CD14-positive monocyte (primary cell): ENCODE data around the gene RPS6KA2. TPM values are rescaled to one million over a fixed set of nuclear protein-coding genes. Genes with fewer than 3 reads are reported as not detected.
A peak's percentile ranks its signal among the peaks of the same experiment; 100 is the strongest.
"Not testable (repeated sequence)": the region's sequence is repeated elsewhere in the genome, so short reads cannot be mapped to it uniquely, and the experiment has no call there.

Experiments used
- DNase-seq, 3 donors: peaks; one replicate each; pipeline ENCODE4 v3.0.0-alpha.2; 2011 to 2022
- H2AFZ ChIP-seq: 2 replicates; pipeline ENCODE4 v1.6.0; 2012; ENCODE audit warnings: mild to moderate bottlenecking, low read depth, low read length, inconsistent platforms; ENCODE audit not compliant: insufficient read depth, poor library complexity, severe bottlenecking
- H3K27ac ChIP-seq, 2 donors: 1 replicate in 1 of 2; 2 replicates in 1 of 2; pipeline ENCODE4 v1.5.1; 2012 to 2013; ENCODE audit warnings: low read length in 2 of 2, control low read depth in 1 of 2, inconsistent platforms in 1 of 2, low read depth in 1 of 2, mild to moderate bottlenecking in 1 of 2
- H3K27me3 ChIP-seq, 2 donors: one replicate each; pipeline versions ENCODE4 v1.6.0 to v1.6.1; 2011 to 2013; ENCODE audit warnings: low read length in 2 of 2; ENCODE audit not compliant: control insufficient read depth in 2 of 2, insufficient read depth in 2 of 2
- H3K36me3 ChIP-seq, 2 donors: replicated peaks in 1 of 2; 1 replicate in 1 of 2; 2 replicates in 1 of 2; pipeline versions ENCODE4 v1.5.1 to v1.6.1; 2012 to 2013; ENCODE audit warnings: low read length in 2 of 2, control low read depth in 1 of 2, inconsistent platforms in 1 of 2, mild to moderate bottlenecking in 1 of 2; ENCODE audit not compliant: insufficient read depth in 2 of 2, control insufficient read depth in 1 of 2
- H3K4me1 ChIP-seq, 2 donors: 1 replicate in 1 of 2; 2 replicates in 1 of 2; pipeline versions ENCODE4 v1.5.1 to v1.6.1; 2012 to 2013; ENCODE audit warnings: low read length in 2 of 2, control low read depth in 1 of 2, inconsistent platforms in 1 of 2, mild to moderate bottlenecking in 1 of 2, moderate library complexity in 1 of 2; ENCODE audit not compliant: insufficient read depth in 2 of 2, control insufficient read depth in 1 of 2
- H3K4me2 ChIP-seq: replicated peaks from 2 replicates; pipeline ENCODE3; 2012; ENCODE audit warnings: low read length, moderate library complexity, mild to moderate bottlenecking; ENCODE audit not compliant: poor library complexity, severe bottlenecking; ENCODE audit errors: extremely low read depth
- H3K4me3 ChIP-seq, 3 experiments: fragments of 200-600 bp in 1 of 3; sonication (generic) in 1 of 3; replicated peaks in 1 of 3; 1 replicate in 2 of 3; 2 replicates in 1 of 3; pipeline ENCODE4 v1.5.1; 2011 to 2013; ENCODE audit warnings: low read length in 3 of 3, mild to moderate bottlenecking in 3 of 3, control low read depth in 2 of 3, low read depth in 2 of 3, inconsistent platforms in 1 of 3, moderate library complexity in 1 of 3
- H3K79me2 ChIP-seq: 2 replicates; pipeline ENCODE4 v1.6.0; 2012; ENCODE audit warnings: mild to moderate bottlenecking, control low read depth, inconsistent platforms, low read length, moderate library complexity; ENCODE audit not compliant: insufficient read depth
- H3K9ac ChIP-seq: 2 replicates; pipeline ENCODE4 v1.6.0; 2017; ENCODE audit warnings: low read length, mild to moderate bottlenecking; ENCODE audit not compliant: insufficient read depth, poor library complexity, severe bottlenecking
- H3K9me3 ChIP-seq, 2 donors: replicated peaks in 1 of 2; 1 replicate in 1 of 2; 2 replicates in 1 of 2; pipeline versions ENCODE4 v1.5.1 to v1.6.1; 2012 to 2013; ENCODE audit warnings: low read length in 2 of 2, control low read depth in 1 of 2; ENCODE audit not compliant: control insufficient read depth in 1 of 2, insufficient read depth in 1 of 2
- H4K20me1 ChIP-seq: 2 replicates; pipeline ENCODE4 v1.6.0; 2012; ENCODE audit warnings: mild to moderate bottlenecking, low read length, control low read depth, moderate library complexity; ENCODE audit not compliant: insufficient read depth
- H3K27ac Mint-ChIP-seq, 7 donors: one replicate each; pipeline ENCODE4 v1.8.0; 2020; ENCODE audit warnings: mild to moderate bottlenecking in 7 of 7, mixed read lengths in 7 of 7, moderate library complexity in 6 of 7, inconsistent platforms in 2 of 7
- H3K27me3 Mint-ChIP-seq, 3 donors: one replicate each; pipeline ENCODE4 v1.8.0; 2021 to 2022; ENCODE audit warnings: low read depth in 3 of 3, mild to moderate bottlenecking in 3 of 3, mixed read lengths in 3 of 3, moderate library complexity in 3 of 3, inconsistent platforms in 1 of 3
- H3K36me3 Mint-ChIP-seq, 2 donors: one replicate each; pipeline ENCODE4 v1.8.0; 2020; ENCODE audit warnings: mixed read lengths in 2 of 2, inconsistent platforms in 1 of 2, mild to moderate bottlenecking in 1 of 2
- H3K4me1 Mint-ChIP-seq: one replicate; pipeline ENCODE4 v1.8.0; 2020; ENCODE audit warnings: mild to moderate bottlenecking, mixed read lengths
- H3K4me3 Mint-ChIP-seq, 2 donors: one replicate each; pipeline ENCODE4 v1.8.0; 2020; ENCODE audit warnings: mild to moderate bottlenecking in 2 of 2, mixed read lengths in 2 of 2, moderate library complexity in 1 of 2
- H3K9me3 Mint-ChIP-seq, 7 donors: one replicate each; pipeline ENCODE4 v1.8.0; 2020 to 2022; ENCODE audit warnings: mixed read lengths in 7 of 7, mild to moderate bottlenecking in 6 of 7, moderate library complexity in 6 of 7, inconsistent platforms in 2 of 7
- WGBS: methylation state at CpG from one replicate; pipeline ENCODE4 v1.1.5; 2013; ENCODE audit warnings: missing lambda C conversion rate; ENCODE audit not compliant: insufficient coverage; 5-methylcytosine and 5-hydroxymethylcytosine counted together
- intact Hi-C, 2 donors: fragments of 100-400 bp; cut with micrococcal nuclease; formaldehyde crosslinking; loops; one replicate each; pipeline versions ENCODE4 v1.15.0 to v1.15.1; 2023
- polyA plus RNA-seq, 3 donors: library from polyadenylated mRNA; depleted of rRNA in 1 of 3; unstranded in 2 of 3; stranded (reverse) in 1 of 3; fragments of 300-500 nt in 2 of 3; fragments of >200 nt in 1 of 3; fragmentation: Illumina TruSeq in 2 of 3; gene quantifications; 1 replicate in 2 of 3; 2 replicates in 1 of 3; pipeline ENCODE4 v1.2.3, GENCODE V29; 2012 to 2021
- TF ChIP-seq, protein P1 (sequence below): fragments of 200-600 bp; IDR thresholded peaks from one replicate; pipeline ENCODE4 v1.8.0; 2022; ENCODE audit warnings: antibody characterized with exemption, mild to moderate bottlenecking

RPS6KA2 gene
- polyA plus RNA-seq, 3 donors = 1.4 to 3.1 (median 1.9) TPM

DNA sequence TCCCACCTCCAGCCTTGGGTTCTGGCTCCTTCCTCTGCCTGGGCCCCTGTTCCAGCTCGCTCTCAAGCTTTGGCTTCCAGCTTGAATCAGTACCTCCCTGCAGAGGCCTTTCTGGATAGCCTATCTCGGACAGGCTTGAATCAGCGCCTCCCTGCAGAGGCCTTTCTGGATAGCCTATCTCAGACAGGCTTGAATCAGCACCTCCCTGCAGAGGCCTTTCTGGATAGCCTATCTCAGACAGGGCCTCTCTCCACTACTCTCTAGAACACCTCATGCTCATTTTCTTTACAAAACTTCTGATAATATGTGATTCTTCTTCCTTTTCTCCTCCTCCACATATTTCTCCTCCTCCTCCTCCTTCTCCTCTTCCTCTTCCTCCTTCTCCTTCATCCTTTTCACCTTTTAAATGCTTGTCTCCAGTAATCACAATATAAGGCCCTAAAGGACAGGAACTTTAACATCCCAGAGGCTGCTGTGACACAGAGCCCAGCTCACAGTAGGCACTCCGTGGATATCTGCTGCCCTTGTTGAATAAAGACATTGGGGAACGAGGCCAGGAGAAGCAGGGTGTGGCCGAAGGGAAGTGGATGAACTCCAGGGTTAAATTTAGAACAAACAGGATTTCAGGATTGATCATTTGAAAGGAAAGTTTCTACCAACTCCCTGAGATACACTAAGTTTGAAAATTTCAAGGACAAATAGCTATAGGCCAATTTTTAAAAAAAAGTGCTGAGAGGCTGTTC, 9.3 kb upstream of the RPS6KA2 start:
- H3K79me2 ChIP-seq = no peaks in the 10 kb centered on the region
- Mint-ChIP-seq H3K27ac (peak overlapping the region in 1 of 7 donors; percentile 3), H3K4me1 (peaks cover 16% of the 10 kb centered on the region), H3K9me3 (peaks cover 0 to 4% (median 2%) of the 10 kb centered on the region in 7 donors), H3K27me3 (peaks cover 22 to 30% (median 24%) of the 10 kb centered on the region in 3 donors), H3K4me3 (no peak overlapping the region), H3K36me3 (no peaks in the 10 kb centered on the region)
- H3K9ac ChIP-seq = no peak overlapping the region
- no peaks in the 10 kb centered on the region for H3K9me3 ChIP-seq
- H3K4me3 ChIP-seq = no peak overlapping the region
- no peak overlapping the region for H3K4me2 ChIP-seq
- intact Hi-C loops = no loop called here
- no peak for DNase-seq
- H3K4me1 ChIP-seq = peaks cover 6 to 9% of the 10 kb centered on the region in 2 donors
- H3K36me3 ChIP-seq = no peaks in the 10 kb centered on the region
- H3K27ac ChIP-seq = no peak overlapping the region
- WGBS = 96% methylated on average over 3 of the region's 6 CpGs
- peaks cover 7 to 16% of the 10 kb centered on the region in 2 donors for H3K27me3 ChIP-seq
- H4K20me1 ChIP-seq = no peaks in the 10 kb centered on the region
- H2AFZ ChIP-seq = no peak overlapping the region
- TF ChIP-seq, protein P1, sequence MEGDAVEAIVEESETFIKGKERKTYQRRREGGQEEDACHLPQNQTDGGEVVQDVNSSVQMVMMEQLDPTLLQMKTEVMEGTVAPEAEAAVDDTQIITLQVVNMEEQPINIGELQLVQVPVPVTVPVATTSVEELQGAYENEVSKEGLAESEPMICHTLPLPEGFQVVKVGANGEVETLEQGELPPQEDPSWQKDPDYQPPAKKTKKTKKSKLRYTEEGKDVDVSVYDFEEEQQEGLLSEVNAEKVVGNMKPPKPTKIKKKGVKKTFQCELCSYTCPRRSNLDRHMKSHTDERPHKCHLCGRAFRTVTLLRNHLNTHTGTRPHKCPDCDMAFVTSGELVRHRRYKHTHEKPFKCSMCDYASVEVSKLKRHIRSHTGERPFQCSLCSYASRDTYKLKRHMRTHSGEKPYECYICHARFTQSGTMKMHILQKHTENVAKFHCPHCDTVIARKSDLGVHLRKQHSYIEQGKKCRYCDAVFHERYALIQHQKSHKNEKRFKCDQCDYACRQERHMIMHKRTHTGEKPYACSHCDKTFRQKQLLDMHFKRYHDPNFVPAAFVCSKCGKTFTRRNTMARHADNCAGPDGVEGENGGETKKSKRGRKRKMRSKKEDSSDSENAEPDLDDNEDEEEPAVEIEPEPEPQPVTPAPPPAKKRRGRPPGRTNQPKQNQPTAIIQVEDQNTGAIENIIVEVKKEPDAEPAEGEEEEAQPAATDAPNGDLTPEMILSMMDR = no peak

DNA sequence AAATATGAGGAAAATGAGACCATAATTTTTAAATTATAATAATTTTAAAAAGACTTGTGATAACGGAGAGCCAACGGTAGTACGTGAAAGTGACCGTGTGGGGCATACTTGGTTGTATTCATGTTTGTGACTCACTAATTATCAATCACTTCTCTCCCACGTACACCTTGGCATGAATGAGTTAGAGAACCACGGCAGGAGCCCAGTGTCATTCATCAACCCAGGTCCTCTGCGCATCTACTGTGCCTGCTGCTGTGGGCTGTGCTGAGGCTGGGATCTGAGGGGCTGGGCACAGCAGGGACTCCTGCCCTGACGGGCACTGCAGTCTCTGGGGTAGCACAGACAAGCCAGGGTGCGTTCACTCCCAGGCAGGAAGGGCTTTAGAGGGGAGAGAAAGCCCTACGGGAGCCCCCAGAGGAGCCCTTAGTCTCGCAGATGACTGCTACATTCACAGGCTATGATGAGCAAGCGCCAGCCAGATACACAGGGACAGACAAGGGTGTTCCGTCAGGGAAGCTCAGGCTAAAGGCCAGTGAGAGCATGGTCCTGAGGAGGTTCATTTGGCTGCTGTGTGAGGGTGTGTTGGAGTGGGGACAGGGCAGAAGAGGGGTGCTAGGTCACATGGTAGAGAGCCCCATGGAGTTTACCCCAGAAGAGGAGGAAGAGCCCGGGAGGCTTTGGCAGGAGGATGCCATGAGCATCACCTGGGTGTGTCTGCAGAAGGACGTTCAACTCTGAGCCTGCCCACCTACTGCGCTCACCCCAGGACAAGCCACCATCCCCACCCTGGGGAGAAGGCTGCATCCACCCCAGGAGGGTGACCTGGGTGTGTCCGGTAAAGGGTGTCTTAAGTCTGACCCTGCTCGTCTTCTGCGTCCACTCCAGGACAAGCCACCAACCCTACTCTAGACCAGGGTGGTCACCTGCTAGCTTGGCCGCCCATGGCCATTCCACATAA, 8.2 kb upstream of the RPS6KA2 start:
- H2AFZ ChIP-seq = no peak overlapping the region

GRCh38 chr6:166634581-166634980, 7.5 kb upstream of the RPS6KA2 start:
- H3K36me3 ChIP-seq, H3K4me1 ChIP-seq, H3K4me3 ChIP-seq, H3K79me2 ChIP-seq, H3K4me3 Mint-ChIP-seq, H3K9ac ChIP-seq, intact Hi-C loops, H3K9me3 Mint-ChIP-seq, H3K4me2 ChIP-seq, H3K36me3 Mint-ChIP-seq, H3K27ac Mint-ChIP-seq, H2AFZ ChIP-seq, H3K9me3 ChIP-seq, H3K4me1 Mint-ChIP-seq, H3K27ac ChIP-seq, H4K20me1 ChIP-seq, DNase-seq: not testable (repeated sequence)
- peaks cover 5 to 14% of the 10 kb centered on the region in 2 donors for H3K27me3 ChIP-seq
- peaks cover 27 to 29% (median 27%) of the 10 kb centered on the region in 3 donors for H3K27me3 Mint-ChIP-seq
- WGBS = no CpG with 5 or more reads among the region's 4 CpGs

More for the DNA sequence above, 8.2 kb upstream of the RPS6KA2 start:
- TF ChIP-seq, protein P1 = no peak
- H3K36me3 ChIP-seq = no peaks in the 10 kb centered on the region
- H3K4me1 ChIP-seq = peaks cover 2 to 3% of the 10 kb centered on the region in 2 donors
- no peaks in the 10 kb centered on the region for H4K20me1 ChIP-seq
- peaks cover 23 to 29% (median 26%) of the 10 kb centered on the region in 3 donors for H3K27me3 Mint-ChIP-seq
- H3K4me1 Mint-ChIP-seq = peaks cover 12% of the 10 kb centered on the region
- H3K4me3 Mint-ChIP-seq = no peak overlapping the region
- no peaks in the 10 kb centered on the region for H3K79me2 ChIP-seq
- no peak overlapping the region for H3K27ac ChIP-seq
- H3K27me3 ChIP-seq = peaks cover 0 to 13% of the 10 kb centered on the region in 2 donors
- 93% methylated on average over 15 of the region's 20 CpGs for WGBS
- no peaks in the 10 kb centered on the region for H3K36me3 Mint-ChIP-seq
- peaks cover 0 to 4% (median 2%) of the 10 kb centered on the region in 7 donors for H3K9me3 Mint-ChIP-seq
- no peak overlapping the region for H3K4me3 ChIP-seq
- H3K27ac Mint-ChIP-seq = no peak overlapping the region
- no peaks in the 10 kb centered on the region for H3K9me3 ChIP-seq
- DNase-seq = no peak
- intact Hi-C loops = no loop called here
- no peak overlapping the region for H3K9ac ChIP-seq
- H3K4me2 ChIP-seq = no peak overlapping the region
